ENCODE data around the gene DOK6. TPM values are rescaled to one million over a fixed set of nuclear protein-coding genes. Genes with fewer than 3 reads are reported as not detected.
"Not testable (repeated sequence)": the region's sequence is repeated elsewhere in the genome, so short reads cannot be mapped to it uniquely, and the experiment has no call there.

DOK6 gene
- total RNA-seq, result not detected in 2 replicates

GRCh38 chr18:69400253-69400975, at the start of gene DOK6:
Gene DOK6 (plus strand): TSS chr18:69400888.
- intact Hi-C loops (cut with micrococcal nuclease), result loop anchor here (10.0 kb wide), 1 partner anchor 674 kb away; no protein-coding TSS in a partner anchor

- intact Hi-C loops (cut with micrococcal nuclease), result no loop called here
Observed at GRCh38 chr18:69353023-69353422, 47.7 kb upstream of the DOK6 start.

GRCh38 chr18:69357590-69357989, 43.1 kb upstream of the DOK6 start:
- intact Hi-C loops (cut with micrococcal nuclease), result no loop called here

GRCh38 chr18:69358212-69358895, 42.3 kb upstream of the DOK6 start:
- intact Hi-C loops (cut with micrococcal nuclease), result no loop called here

- intact Hi-C loops (cut with micrococcal nuclease), result not testable (repeated sequence)
Observed at GRCh38 chr18:69359768-69360167, 40.9 kb upstream of the DOK6 start.

GRCh38 chr18:69364930-69365329, 35.8 kb upstream of the DOK6 start:
- intact Hi-C loops (cut with micrococcal nuclease), result no loop called here

GRCh38 chr18:69365658-69366057, 35.0 kb upstream of the DOK6 start:
- intact Hi-C loops (cut with micrococcal nuclease), result no loop called here

- intact Hi-C loops (cut with micrococcal nuclease), result no loop called here
Observed at GRCh38 chr18:69367104-69367503, 33.6 kb upstream of the DOK6 start.

GRCh38 chr18:69371729-69372128, 29.0 kb upstream of the DOK6 start:
- intact Hi-C loops (cut with micrococcal nuclease), result no loop called here

- intact Hi-C loops (cut with micrococcal nuclease), result no loop called here
Observed at GRCh38 chr18:69380324-69380723, 20.4 kb upstream of the DOK6 start.

- intact Hi-C loops (cut with micrococcal nuclease), result no loop called here
Observed at GRCh38 chr18:69383186-69383585, 17.5 kb upstream of the DOK6 start.

- intact Hi-C loops (cut with micrococcal nuclease), result no loop called here
Observed at GRCh38 chr18:69387186-69387585, 13.5 kb upstream of the DOK6 start.

GRCh38 chr18:69388222-69388621, 12.5 kb upstream of the DOK6 start:
- intact Hi-C loops (cut with micrococcal nuclease), result no loop called here

- intact Hi-C loops (cut with micrococcal nuclease), result no loop called here
Observed at GRCh38 chr18:69397096-69397495, 3.6 kb upstream of the DOK6 start.

- intact Hi-C loops (cut with micrococcal nuclease), result no loop called here
Observed at GRCh38 chr18:69399253-69399652, 1.4 kb upstream of the DOK6 start.

GRCh38 chr18:69400976-69401225, 213 bp downstream of the DOK6 start:
- intact Hi-C loops (cut with micrococcal nuclease), result loop anchor here (10.0 kb wide), 1 partner anchor 674 kb away; no protein-coding TSS in a partner anchor

GRCh38 chr18:69401226-69401971, 711 bp downstream of the DOK6 start:
- intact Hi-C loops (cut with micrococcal nuclease), result loop anchor here (10.0 kb wide), 1 partner anchor 673 kb away; no protein-coding TSS in a partner anchor

GRCh38 chr18:69401972-69402532, 1.4 kb downstream of the DOK6 start:
- intact Hi-C loops (cut with micrococcal nuclease), result loop anchor here (10.0 kb wide), 1 partner anchor 673 kb away; no protein-coding TSS in a partner anchor

- intact Hi-C loops (cut with micrococcal nuclease), result loop anchor here (10.0 kb wide), 1 partner anchor 672 kb away; no protein-coding TSS in a partner anchor
Observed at GRCh38 chr18:69402533-69402989, 1.9 kb downstream of the DOK6 start.

GRCh38 chr18:69408522-69408921, 7.8 kb downstream of the DOK6 start:
- intact Hi-C loops (cut with micrococcal nuclease), result loop anchor here (10.0 kb wide), 1 partner anchor 666 kb away; no protein-coding TSS in a partner anchor

- intact Hi-C loops (cut with micrococcal nuclease), result no loop called here
Observed at GRCh38 chr18:69411199-69411598, 10.5 kb downstream of the DOK6 start.

GRCh38 chr18:69414184-69414583, 13.5 kb downstream of the DOK6 start:
- intact Hi-C loops (cut with micrococcal nuclease), result no loop called here

All from T-helper 1 cell treated with Interleukin-12 subunit alpha and Interleukin-12 subunit beta and Interleukin-4 antibody, amounts not matched to agents 30 ng/mL and 1 ng/mL, for 36 hours (primary cell).